H1 (cell line): Measurements from ENCODE around the gene TNFSF15.

ENCODE experiments used
- JUND ChIP-seq: IDR thresholded peaks from 2 replicates; pipeline ENCODE4 v1.6.1; 2011; ENCODE audit warnings: mild to moderate bottlenecking, improper control_type of control experiment, low read length
- POLR2A ChIP-seq, 2 experiments: IDR thresholded peaks; 1 replicate in 1 of 2; 2 replicates in 1 of 2; pipeline ENCODE4 v1.6.1; 2011; ENCODE audit warnings: low read depth in 2 of 2, low read length in 2 of 2, mild to moderate bottlenecking in 2 of 2; ENCODE audit errors: control extremely low read depth in 1 of 2
- POLR2AphosphoS5 ChIP-seq: IDR thresholded peaks from 2 replicates; pipeline ENCODE4 v1.6.1; 2011; ENCODE audit warnings: low read depth, low read length
- RAD21 ChIP-seq, 2 experiments: IDR thresholded peaks in 1 of 2; conservative IDR thresholded peaks in 1 of 2; 2 replicates each; pipeline ENCODE4 v1.6.1; 2011; ENCODE audit warnings: low read depth in 2 of 2, low read length in 2 of 2, improper control_type of control experiment in 1 of 2, inconsistent platforms in 1 of 2, mild to moderate bottlenecking in 1 of 2, moderate library complexity in 1 of 2
- RFX5 ChIP-seq: IDR thresholded peaks from 2 replicates; pipeline ENCODE4 v1.6.1; 2011; ENCODE audit warnings: low read depth, low read length, improper control_type of control experiment, borderline replicate concordance
- SIN3A ChIP-seq, 2 experiments: IDR thresholded peaks in 1 of 2; conservative IDR thresholded peaks in 1 of 2; 2 replicates each; pipeline ENCODE4 v1.6.1; 2011 to 2012; ENCODE audit warnings: low read length in 2 of 2, improper control_type of control experiment in 1 of 2, low read depth in 1 of 2, mild to moderate bottlenecking in 1 of 2
- TAF1 ChIP-seq: IDR thresholded peaks from 2 replicates; pipeline ENCODE4 v1.6.1; 2011; ENCODE audit warnings: mild to moderate bottlenecking, low read depth, low read length
- TCF12 ChIP-seq: IDR thresholded peaks from 2 replicates; pipeline ENCODE4 v1.6.1; 2011; ENCODE audit warnings: low read depth, mild to moderate bottlenecking, low read length
- TEAD4 ChIP-seq: IDR thresholded peaks from 2 replicates; pipeline ENCODE4 v1.6.1; 2012; ENCODE audit warnings: low read depth, low read length, inconsistent platforms, mixed read lengths
- TF ChIP-seq, protein P1 (sequence below), 3 experiments: IDR thresholded peaks; 1 replicate in 2 of 3; 2 replicates in 1 of 3; pipeline versions ENCODE4 v1.5.1 to v1.6.1; 2011; ENCODE audit warnings: low read length in 3 of 3, mild to moderate bottlenecking in 3 of 3, inconsistent platforms in 2 of 3, low read depth in 1 of 3, moderate library complexity in 1 of 3; ENCODE audit not compliant: insufficient read depth in 1 of 3; ENCODE audit errors: control extremely low read depth in 1 of 3

DNA sequence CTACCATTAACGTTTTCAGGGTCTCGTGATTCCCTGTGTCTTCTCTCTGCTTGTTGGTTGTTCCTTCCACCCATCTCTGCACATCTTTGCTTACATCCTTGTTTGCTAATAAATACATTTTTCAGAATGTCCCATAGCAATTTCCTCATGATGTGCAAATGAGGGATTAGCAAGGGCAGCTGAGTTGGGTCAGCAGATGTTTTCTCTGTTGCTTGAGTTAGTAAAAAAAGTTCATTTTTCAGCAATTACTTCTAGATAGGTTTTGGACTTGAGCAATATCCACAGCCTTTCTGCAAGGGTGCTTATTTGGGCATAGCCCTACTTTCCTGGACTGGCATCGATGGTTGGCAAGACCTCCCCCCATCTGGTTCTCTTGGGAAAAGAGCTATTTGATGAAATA lies 4.8 kb upstream of the TNFSF15 start:
- TF ChIP-seq, protein P1, sequence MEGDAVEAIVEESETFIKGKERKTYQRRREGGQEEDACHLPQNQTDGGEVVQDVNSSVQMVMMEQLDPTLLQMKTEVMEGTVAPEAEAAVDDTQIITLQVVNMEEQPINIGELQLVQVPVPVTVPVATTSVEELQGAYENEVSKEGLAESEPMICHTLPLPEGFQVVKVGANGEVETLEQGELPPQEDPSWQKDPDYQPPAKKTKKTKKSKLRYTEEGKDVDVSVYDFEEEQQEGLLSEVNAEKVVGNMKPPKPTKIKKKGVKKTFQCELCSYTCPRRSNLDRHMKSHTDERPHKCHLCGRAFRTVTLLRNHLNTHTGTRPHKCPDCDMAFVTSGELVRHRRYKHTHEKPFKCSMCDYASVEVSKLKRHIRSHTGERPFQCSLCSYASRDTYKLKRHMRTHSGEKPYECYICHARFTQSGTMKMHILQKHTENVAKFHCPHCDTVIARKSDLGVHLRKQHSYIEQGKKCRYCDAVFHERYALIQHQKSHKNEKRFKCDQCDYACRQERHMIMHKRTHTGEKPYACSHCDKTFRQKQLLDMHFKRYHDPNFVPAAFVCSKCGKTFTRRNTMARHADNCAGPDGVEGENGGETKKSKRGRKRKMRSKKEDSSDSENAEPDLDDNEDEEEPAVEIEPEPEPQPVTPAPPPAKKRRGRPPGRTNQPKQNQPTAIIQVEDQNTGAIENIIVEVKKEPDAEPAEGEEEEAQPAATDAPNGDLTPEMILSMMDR (IDR thresholded peaks at IDR 0.05; ENCODE audit: control extremely low read depth in 1 of 3, insufficient read depth in 1 of 3, low read depth in 1 of 3, low read length in 3 of 3): no peak
- TF ChIP-seq TCF12: no peak
- TF ChIP-seq RAD21 (IDR thresholded peaks at IDR 0.05 in 1 of 2, conservative IDR thresholded peaks at IDR 0.05 in 1 of 2; ENCODE audit: low read depth in 2 of 2, low read length in 2 of 2): no peak
- TF ChIP-seq POLR2A (IDR thresholded peaks at IDR 0.05; ENCODE audit: control extremely low read depth in 1 of 2, low read depth in 2 of 2, low read length in 2 of 2): no peak
- TF ChIP-seq TEAD4: no peak
- TF ChIP-seq JUND: no peak
- no peak for TF ChIP-seq POLR2AphosphoS5
- no peak for TF ChIP-seq RFX5
- no peak for TF ChIP-seq SIN3A (conservative IDR thresholded peaks at IDR 0.05 in 1 of 2, IDR thresholded peaks at IDR 0.05 in 1 of 2; ENCODE audit: low read depth in 1 of 2, low read length in 2 of 2)
- no peak for TF ChIP-seq TAF1
